Measurements from ENCODE around the gene IFT43. TPM values are rescaled to one million over a fixed set of nuclear protein-coding genes. Genes with fewer than 3 reads are reported as not detected.

The IFT43 gene
- total RNA-seq, 2 experiments from 2014 or later: 7.6 to 10.4 TPM

DNA sequence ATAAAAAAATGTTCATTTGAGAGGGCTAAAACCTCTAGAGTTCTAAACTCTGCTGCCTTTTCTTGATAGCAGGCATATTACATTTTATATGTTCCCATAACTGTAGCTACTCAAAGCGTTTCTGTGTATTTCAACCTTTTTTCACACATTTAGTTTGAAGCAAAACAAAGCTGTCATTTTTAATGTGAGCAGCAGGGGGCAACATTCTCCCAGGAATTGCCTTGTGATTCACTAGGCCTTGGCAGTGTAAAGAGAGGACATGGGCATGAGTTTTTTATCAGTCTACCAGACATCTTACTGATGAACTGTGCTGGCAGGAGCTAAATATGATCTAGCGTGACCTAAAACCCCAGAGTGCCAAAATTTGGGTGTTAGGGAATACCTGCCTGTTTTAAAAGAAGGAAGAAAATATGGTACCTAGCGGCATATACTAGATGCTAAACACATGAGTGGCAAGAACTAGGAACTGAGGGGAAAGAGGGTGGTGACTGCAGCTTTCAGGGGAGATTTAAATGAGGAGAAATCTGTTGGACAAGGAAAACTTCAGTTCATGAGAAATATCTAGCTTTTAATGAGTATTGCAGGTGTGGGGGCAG lies 65.3 kb downstream of the IFT43 start:
- Mint-ChIP-seq H3K9me3 (no peaks in the 10 kb centered on the region), H3K27me3 (no peaks in the 10 kb centered on the region), H3K36me3 (ENCODE audit: low read depth) (no peaks in the 10 kb centered on the region), H3K4me3 (no peak overlapping the region), H3K27ac (no peak overlapping the region), H3K4me1 (ENCODE audit: low read depth) (no peaks in the 10 kb centered on the region)
- DNase-seq (peak; percentile 72), ATAC-seq (peak; percentile 61)
- ChIA-PET CTCF (interaction anchor here (0.6 to 7.9 kb wide), 45 partner anchors 8 to 644 kb away, joined by 3 to 108 read pairs (median 4); partner anchors contain the start of gene GPATCH2L), POLR2A (no interaction called here)
- intact Hi-C loops (cut with micrococcal nuclease): loop anchor here (2.0 to 10.0 kb wide), 3 partner anchors 302 to 596 kb away; no protein-coding TSS in a partner anchor
- TF ChIP-seq, protein P1, sequence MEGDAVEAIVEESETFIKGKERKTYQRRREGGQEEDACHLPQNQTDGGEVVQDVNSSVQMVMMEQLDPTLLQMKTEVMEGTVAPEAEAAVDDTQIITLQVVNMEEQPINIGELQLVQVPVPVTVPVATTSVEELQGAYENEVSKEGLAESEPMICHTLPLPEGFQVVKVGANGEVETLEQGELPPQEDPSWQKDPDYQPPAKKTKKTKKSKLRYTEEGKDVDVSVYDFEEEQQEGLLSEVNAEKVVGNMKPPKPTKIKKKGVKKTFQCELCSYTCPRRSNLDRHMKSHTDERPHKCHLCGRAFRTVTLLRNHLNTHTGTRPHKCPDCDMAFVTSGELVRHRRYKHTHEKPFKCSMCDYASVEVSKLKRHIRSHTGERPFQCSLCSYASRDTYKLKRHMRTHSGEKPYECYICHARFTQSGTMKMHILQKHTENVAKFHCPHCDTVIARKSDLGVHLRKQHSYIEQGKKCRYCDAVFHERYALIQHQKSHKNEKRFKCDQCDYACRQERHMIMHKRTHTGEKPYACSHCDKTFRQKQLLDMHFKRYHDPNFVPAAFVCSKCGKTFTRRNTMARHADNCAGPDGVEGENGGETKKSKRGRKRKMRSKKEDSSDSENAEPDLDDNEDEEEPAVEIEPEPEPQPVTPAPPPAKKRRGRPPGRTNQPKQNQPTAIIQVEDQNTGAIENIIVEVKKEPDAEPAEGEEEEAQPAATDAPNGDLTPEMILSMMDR (IDR thresholded peaks at IDR 0.05): peak; percentile 82

DNA sequence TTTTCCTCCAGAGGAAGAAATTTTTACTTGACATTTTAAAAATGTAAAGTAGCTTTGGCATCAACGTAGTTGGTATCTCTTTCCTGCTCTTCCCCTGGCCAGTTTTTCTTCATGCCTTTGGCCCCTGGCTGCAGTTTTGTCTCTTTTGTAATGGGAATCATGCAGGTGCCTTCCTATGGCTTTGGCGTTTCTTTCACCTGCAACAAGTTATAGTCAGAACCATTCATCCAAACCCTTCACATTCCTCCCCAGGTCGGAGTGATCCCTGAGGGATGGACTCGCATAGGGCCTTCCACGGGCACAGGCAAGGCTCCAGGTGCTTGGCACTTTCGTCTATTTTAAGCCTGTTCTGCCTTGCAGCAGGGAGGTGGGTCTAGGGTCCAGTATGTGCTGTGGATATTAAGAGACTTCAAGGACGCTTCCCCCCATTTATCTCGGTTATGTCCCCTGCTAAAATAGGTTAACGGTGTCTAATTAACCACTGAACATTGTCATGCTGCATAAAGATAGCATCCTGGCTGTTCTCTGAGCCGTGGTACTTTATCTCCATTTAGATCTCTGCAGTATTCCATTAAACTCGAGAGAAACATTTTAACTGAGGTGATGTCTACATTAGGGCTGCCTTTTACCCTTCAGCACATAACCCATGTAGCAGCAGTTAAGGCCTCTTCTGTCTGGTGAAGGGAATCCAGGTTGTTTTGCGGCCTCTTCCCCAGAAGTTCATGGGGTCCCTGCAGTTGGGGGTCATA lies 66.3 kb downstream of the IFT43 start:
- H3K27ac Mint-ChIP-seq: no peak overlapping the region
- ChIA-PET POLR2A (no interaction called here), CTCF (interaction anchor here (1.2 to 7.9 kb wide), 16 partner anchors 10 to 596 kb away, joined by 3 to 108 read pairs (median 6); no protein-coding TSS in a partner anchor)
- H3K4me3 Mint-ChIP-seq: no peak overlapping the region
- intact Hi-C loops (cut with micrococcal nuclease): loop anchor here (2.0 to 10.0 kb wide), 3 partner anchors 301 to 595 kb away; no protein-coding TSS in a partner anchor
- ATAC-seq: no peak
- H3K27me3 Mint-ChIP-seq: no peaks in the 10 kb centered on the region
- no peaks in the 10 kb centered on the region for H3K4me1 Mint-ChIP-seq (ENCODE audit: low read depth)
- H3K36me3 Mint-ChIP-seq (ENCODE audit: low read depth): no peaks in the 10 kb centered on the region
- no peaks in the 10 kb centered on the region for H3K9me3 Mint-ChIP-seq
- no peak for DNase-seq
- TF ChIP-seq, protein P1 (IDR thresholded peaks at IDR 0.05): no peak

DNA sequence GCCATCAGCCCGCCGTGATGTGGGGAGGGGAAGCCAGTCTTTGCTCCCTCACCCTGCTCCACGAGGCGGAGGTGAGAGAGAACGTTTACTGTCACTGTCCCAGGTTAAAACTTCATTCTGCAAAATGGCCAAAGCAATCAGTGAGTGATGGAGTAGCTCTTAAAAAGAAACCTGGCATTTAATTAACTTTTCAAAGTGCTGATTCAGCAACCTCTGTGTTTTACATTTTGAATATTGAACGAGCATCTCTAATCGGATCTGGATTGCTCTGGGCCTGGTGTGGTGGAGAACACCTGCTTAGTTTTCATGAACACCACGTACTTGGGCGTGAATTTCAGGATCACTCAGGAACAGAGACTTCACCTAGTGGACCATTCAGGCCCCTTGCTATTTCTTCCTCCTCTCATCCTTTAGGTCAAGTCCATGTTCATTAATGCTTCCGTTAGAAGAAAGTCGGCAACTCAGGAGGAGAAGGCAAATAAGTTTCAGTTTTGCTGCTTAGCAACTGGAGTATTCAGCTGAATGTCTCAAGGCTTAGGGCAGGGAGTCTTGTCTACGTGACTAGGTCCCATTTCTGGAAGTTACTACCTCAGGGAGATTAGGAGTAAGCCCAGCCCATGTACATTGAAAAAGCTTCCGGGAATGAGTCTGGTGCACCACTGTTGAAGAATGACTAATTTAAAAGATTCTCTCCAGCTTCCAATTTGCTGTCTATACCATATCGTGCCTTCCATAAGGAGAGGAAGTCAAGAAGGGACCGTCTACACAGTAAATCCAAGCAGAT lies 68.2 kb downstream of the IFT43 start:
- Mint-ChIP-seq H3K9me3 (no peaks in the 10 kb centered on the region), H3K27ac (no peak overlapping the region), H3K27me3 (no peaks in the 10 kb centered on the region), H3K4me3 (no peak overlapping the region), H3K36me3 (ENCODE audit: low read depth) (no peaks in the 10 kb centered on the region), H3K4me1 (ENCODE audit: low read depth) (no peaks in the 10 kb centered on the region)
- ChIA-PET POLR2A (interaction anchor here (1.5 kb wide), 1 partner anchor 298 kb away, joined by 3 read pairs; no protein-coding TSS in a partner anchor), CTCF (interaction anchor here (1.1 to 7.9 kb wide), 3 partner anchors 24 to 333 kb away, joined by 3 to 108 read pairs (median 9); no protein-coding TSS in a partner anchor)
- no peak for DNase-seq
- no peak for ATAC-seq
- TF ChIP-seq, protein P1 (IDR thresholded peaks at IDR 0.05): no peak
- intact Hi-C loops (cut with micrococcal nuclease): loop anchor here (10.0 kb wide), 1 partner anchor 331 kb away; no protein-coding TSS in a partner anchor

DNA sequence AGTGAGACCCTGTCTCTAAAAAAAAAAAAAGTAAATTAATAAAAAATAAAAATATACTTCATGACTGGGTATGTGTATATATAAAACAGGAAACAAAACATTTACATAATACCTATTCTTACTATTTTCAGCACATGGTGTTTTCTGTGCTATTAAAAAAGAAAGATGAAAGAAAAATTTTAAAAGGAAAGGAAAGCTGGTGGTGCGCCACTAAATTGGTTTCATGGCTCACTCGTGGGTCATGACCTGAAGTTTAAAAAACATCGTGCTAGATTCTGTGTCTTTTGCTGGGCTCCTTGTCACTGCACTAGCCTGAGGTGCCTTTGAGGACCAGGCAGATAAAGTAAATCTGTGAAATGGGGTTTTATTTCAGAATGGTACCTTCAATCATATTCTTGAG lies 69.8 kb downstream of the IFT43 start:
- peaks cover 1% of the 10 kb centered on the region for H3K36me3 Mint-ChIP-seq (ENCODE audit: low read depth)
- ATAC-seq: no peak
- H3K4me1 Mint-ChIP-seq (ENCODE audit: low read depth): no peaks in the 10 kb centered on the region
- CTCF ChIA-PET: interaction anchor here (1.0 to 7.9 kb wide), 2 partner anchors 12 to 296 kb away, joined by 3 to 108 read pairs; no protein-coding TSS in a partner anchor
- intact Hi-C loops (cut with micrococcal nuclease): loop anchor here (10.0 kb wide), 1 partner anchor 329 kb away; no protein-coding TSS in a partner anchor
- no peak overlapping the region for H3K4me3 Mint-ChIP-seq
- POLR2A ChIA-PET: no interaction called here
- H3K9me3 Mint-ChIP-seq: no peaks in the 10 kb centered on the region
- no peak overlapping the region for H3K27ac Mint-ChIP-seq
- DNase-seq: no peak
- TF ChIP-seq, protein P1 (IDR thresholded peaks at IDR 0.05): no peak
- no peaks in the 10 kb centered on the region for H3K27me3 Mint-ChIP-seq

All from activated CD8-positive, alpha-beta T cell treated with anti-CD3 and anti-CD28 coated beads for 36 hours (primary cell).